Measurements from ENCODE around the gene GNAT3. TPM values are rescaled to one million over a fixed set of nuclear protein-coding genes. Genes with fewer than 3 reads are reported as not detected.
A peak's percentile ranks its signal among the peaks of the same experiment; 100 is the strongest.

GNAT3 gene
- total RNA-seq, 1 donor from 2014 or later, result not detected

GRCh38 chr7:80550005-80550404 is 38.1 kb upstream of the GNAT3 start:
- Histone ChIP-seq H3K4me1 (ENCODE audit: insufficient read depth, low read length) (no peaks in the 10 kb centered on the region), H4K20me1 (ENCODE audit: insufficient read depth, low read length) (no peaks in the 10 kb centered on the region), H2AFZ (ENCODE audit: low read depth, low read length) (no peak overlapping the region), H3K27me3 (ENCODE audit: insufficient read depth, low read length) (no peaks in the 10 kb centered on the region), H3K9ac (ENCODE audit: low read length) (no peak overlapping the region), H3K36me3 (ENCODE audit: insufficient read depth, low read length) (no peaks in the 10 kb centered on the region), H3K4me3 (ENCODE audit: insufficient read depth, low read depth, low read length) (no peak overlapping the region), H3K27ac (ENCODE audit: low read depth, low read length) (no peak overlapping the region), H3K4me2 (ENCODE audit: low read length) (no peak overlapping the region), H3K79me2 (ENCODE audit: insufficient read depth, low read length) (no peaks in the 10 kb centered on the region), H3K9me3 (ENCODE audit: insufficient read depth, low read depth, low read length) (no peaks in the 10 kb centered on the region)
- no peak overlapping the region for H3K27ac Mint-ChIP-seq (ENCODE audit: unreplicated experiment)
- no peak for DNase-seq (ENCODE audit: low read depth)
- TF ChIP-seq CTCF (IDR thresholded peaks at IDR 0.05; ENCODE audit: insufficient read depth, low read depth, low read length) (no peak), EZH2 (IDR thresholded peaks at IDR 0.05; ENCODE audit: insufficient read depth, low read length) (no peak)
- FAIRE-seq, result no peak
- H3K36me3 Mint-ChIP-seq (ENCODE audit: low read depth, unreplicated experiment), result peaks cover 2% of the 10 kb centered on the region
- no peak overlapping the region for H3K4me3 Mint-ChIP-seq (ENCODE audit: unreplicated experiment)
- peaks cover 5% of the 10 kb centered on the region for H3K9me3 Mint-ChIP-seq (ENCODE audit: unreplicated experiment)
- H3K27me3 Mint-ChIP-seq (ENCODE audit: low read depth, unreplicated experiment), result no peaks in the 10 kb centered on the region
- peaks cover 4% of the 10 kb centered on the region for H3K4me1 Mint-ChIP-seq (ENCODE audit: low read depth, unreplicated experiment)

GRCh38 chr7:80548840-80549530 is 37.1 kb upstream of the GNAT3 start:
- Mint-ChIP-seq H3K27me3 (ENCODE audit: low read depth, unreplicated experiment) (no peaks in the 10 kb centered on the region), H3K4me1 (ENCODE audit: low read depth, unreplicated experiment) (peaks cover 4% of the 10 kb centered on the region), H3K4me3 (ENCODE audit: unreplicated experiment) (no peak overlapping the region), H3K9me3 (ENCODE audit: unreplicated experiment) (peaks cover 7% of the 10 kb centered on the region), H3K27ac (ENCODE audit: unreplicated experiment) (no peak overlapping the region), H3K36me3 (ENCODE audit: low read depth, unreplicated experiment) (peaks cover 3% of the 10 kb centered on the region)
- Histone ChIP-seq H2AFZ (ENCODE audit: low read depth, low read length) (no peak overlapping the region), H3K4me1 (ENCODE audit: insufficient read depth, low read length) (no peaks in the 10 kb centered on the region), H3K79me2 (ENCODE audit: insufficient read depth, low read length) (no peaks in the 10 kb centered on the region), H3K4me3 (ENCODE audit: insufficient read depth, low read depth, low read length) (no peak overlapping the region), H4K20me1 (ENCODE audit: insufficient read depth, low read length) (no peaks in the 10 kb centered on the region), H3K9ac (ENCODE audit: low read length) (no peak overlapping the region), H3K27me3 (ENCODE audit: insufficient read depth, low read length) (no peaks in the 10 kb centered on the region), H3K36me3 (ENCODE audit: insufficient read depth, low read length) (no peaks in the 10 kb centered on the region), H3K27ac (ENCODE audit: low read depth, low read length) (no peak overlapping the region), H3K9me3 (ENCODE audit: insufficient read depth, low read depth, low read length) (no peaks in the 10 kb centered on the region), H3K4me2 (ENCODE audit: low read length) (no peak overlapping the region)
- TF ChIP-seq EZH2 (IDR thresholded peaks at IDR 0.05; ENCODE audit: insufficient read depth, low read length), result no peak
- no peak for TF ChIP-seq CTCF (IDR thresholded peaks at IDR 0.05; ENCODE audit: insufficient read depth, low read depth, low read length)
- FAIRE-seq (peak; percentile 43), DNase-seq (ENCODE audit: low read depth) (no peak)

GRCh38 chr7:80542398-80542797 is 30.5 kb upstream of the GNAT3 start:
- peak; percentile 90 for FAIRE-seq
- Mint-ChIP-seq H3K4me1 (ENCODE audit: low read depth, unreplicated experiment) (peaks cover 8% of the 10 kb centered on the region), H3K36me3 (ENCODE audit: low read depth, unreplicated experiment) (peaks cover 3% of the 10 kb centered on the region), H3K27me3 (ENCODE audit: low read depth, unreplicated experiment) (no peaks in the 10 kb centered on the region), H3K27ac (ENCODE audit: unreplicated experiment) (peak overlapping the region; percentile 55), H3K9me3 (ENCODE audit: unreplicated experiment) (peaks cover 13% of the 10 kb centered on the region), H3K4me3 (ENCODE audit: unreplicated experiment) (no peak overlapping the region)
- Histone ChIP-seq H3K9me3 (ENCODE audit: insufficient read depth, low read depth, low read length) (peaks cover 2% of the 10 kb centered on the region), H3K4me1 (ENCODE audit: insufficient read depth, low read length) (no peaks in the 10 kb centered on the region), H3K4me3 (ENCODE audit: insufficient read depth, low read depth, low read length) (no peak overlapping the region), H3K27ac (ENCODE audit: low read depth, low read length) (peak overlapping the region; percentile 24), H3K9ac (ENCODE audit: low read length) (no peak overlapping the region), H3K79me2 (ENCODE audit: insufficient read depth, low read length) (no peaks in the 10 kb centered on the region), H3K36me3 (ENCODE audit: insufficient read depth, low read length) (no peaks in the 10 kb centered on the region), H3K27me3 (ENCODE audit: insufficient read depth, low read length) (no peaks in the 10 kb centered on the region), H3K4me2 (ENCODE audit: low read length) (peak overlapping the region; percentile 37), H4K20me1 (ENCODE audit: insufficient read depth, low read length) (no peaks in the 10 kb centered on the region), H2AFZ (ENCODE audit: low read depth, low read length) (no peak overlapping the region)
- TF ChIP-seq CTCF (IDR thresholded peaks at IDR 0.05; ENCODE audit: insufficient read depth, low read depth, low read length), result no peak
- TF ChIP-seq EZH2 (IDR thresholded peaks at IDR 0.05; ENCODE audit: insufficient read depth, low read length), result no peak
- DNase-seq (ENCODE audit: low read depth), result peak; percentile 77

Measured in astrocyte (in vitro differentiated cells and primary cell).